Cardiac muscle cell (in vitro differentiated cells and primary cell): ENCODE measurements around the gene AIF1. TPM values are rescaled to one million over a fixed set of nuclear protein-coding genes. Genes with fewer than 3 reads are reported as not detected.

ENCODE experiments used
- DNase-seq, 2 donors: peaks; one replicate each; pipeline versions ENCODE4 v3.0.0 to v3.0.0-alpha.2; 2010 to 2017; ENCODE audit warnings: low read depth in 1 of 2, low spot score in 1 of 2
- H3K27ac ChIP-seq: fragments of 200-600 bp; sonication (generic); 2 replicates; pipeline ENCODE4 v1.5.1; 2016
- H3K27me3 ChIP-seq: fragments of 200-600 bp; sonication (generic); 2 replicates; pipeline ENCODE4 v1.6.0; 2016; ENCODE audit warnings: control low read depth
- H3K36me3 ChIP-seq: fragments of 200-600 bp; sonication (generic); 2 replicates; pipeline ENCODE4 v1.5.1; 2016; ENCODE audit warnings: control low read depth
- H3K4me1 ChIP-seq: fragments of 200-600 bp; sonication (generic); 2 replicates; pipeline ENCODE4 v1.8.1; 2017; ENCODE audit warnings: low read depth, mild to moderate bottlenecking, mixed run types
- H3K4me3 ChIP-seq: fragments of 200-600 bp; sonication (generic); 2 replicates; pipeline ENCODE4 v1.5.1; 2016; ENCODE audit warnings: mild to moderate bottlenecking
- H3K9me3 ChIP-seq: fragments of 200-600 bp; sonication (generic); 2 replicates; pipeline ENCODE4 v1.5.1; 2017; ENCODE audit warnings: low read depth, mild to moderate bottlenecking, control low read depth
- polyA plus RNA-seq: library from polyadenylated mRNA; unstranded; fragments of >200 nt; fragmentation: Nextera tagmentation; extraction: Ambion mirVana; gene quantifications from 2 replicates; pipeline ENCODE4 v1.2.1, GENCODE V29; 2016
- total RNA-seq: library from RNA; depleted of rRNA; stranded (reverse); fragments of >200 nt; gene quantifications from 2 replicates; pipeline ENCODE4 v1.2.3, GENCODE V29; 2016
- TF ChIP-seq, protein P1 (sequence below): IDR thresholded peaks from 2 replicates; pipeline ENCODE4 v1.5.1; 2012; ENCODE audit warnings: low read depth, mild to moderate bottlenecking, low read length

AIF1 gene
- total and polyA plus RNA-seq, 2 experiments from 2014 or later, result 1.4 TPM; not detected in 1

DNA sequence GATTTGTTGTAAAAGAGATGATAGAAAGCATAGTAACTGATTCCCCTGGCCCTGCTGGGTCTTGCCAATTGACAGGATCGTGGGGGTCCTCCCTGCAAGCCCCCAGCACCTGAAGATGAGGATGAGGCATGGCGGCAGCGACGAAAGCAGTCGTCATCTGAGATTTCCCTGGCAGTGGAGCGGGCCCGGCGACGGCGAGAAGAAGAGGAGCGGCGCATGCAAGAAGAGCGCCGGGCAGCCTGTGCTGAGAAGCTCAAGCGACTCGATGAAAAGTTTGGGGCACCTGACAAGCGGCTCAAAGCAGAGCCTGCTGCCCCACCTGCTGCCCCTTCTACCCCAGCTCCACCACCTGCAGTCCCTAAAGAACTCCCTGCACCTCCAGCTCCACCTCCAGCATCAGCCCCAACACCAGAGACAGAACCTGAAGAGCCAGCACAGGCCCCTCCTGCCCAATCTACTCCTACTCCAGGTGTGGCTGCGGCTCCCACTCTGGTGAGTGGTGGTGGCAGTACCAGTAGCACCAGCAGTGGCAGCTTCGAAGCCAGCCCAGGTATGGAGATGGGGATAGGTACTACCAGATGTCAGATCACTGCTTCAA, 12.8 kb downstream of the AIF1 start:
- TF ChIP-seq, protein P1, sequence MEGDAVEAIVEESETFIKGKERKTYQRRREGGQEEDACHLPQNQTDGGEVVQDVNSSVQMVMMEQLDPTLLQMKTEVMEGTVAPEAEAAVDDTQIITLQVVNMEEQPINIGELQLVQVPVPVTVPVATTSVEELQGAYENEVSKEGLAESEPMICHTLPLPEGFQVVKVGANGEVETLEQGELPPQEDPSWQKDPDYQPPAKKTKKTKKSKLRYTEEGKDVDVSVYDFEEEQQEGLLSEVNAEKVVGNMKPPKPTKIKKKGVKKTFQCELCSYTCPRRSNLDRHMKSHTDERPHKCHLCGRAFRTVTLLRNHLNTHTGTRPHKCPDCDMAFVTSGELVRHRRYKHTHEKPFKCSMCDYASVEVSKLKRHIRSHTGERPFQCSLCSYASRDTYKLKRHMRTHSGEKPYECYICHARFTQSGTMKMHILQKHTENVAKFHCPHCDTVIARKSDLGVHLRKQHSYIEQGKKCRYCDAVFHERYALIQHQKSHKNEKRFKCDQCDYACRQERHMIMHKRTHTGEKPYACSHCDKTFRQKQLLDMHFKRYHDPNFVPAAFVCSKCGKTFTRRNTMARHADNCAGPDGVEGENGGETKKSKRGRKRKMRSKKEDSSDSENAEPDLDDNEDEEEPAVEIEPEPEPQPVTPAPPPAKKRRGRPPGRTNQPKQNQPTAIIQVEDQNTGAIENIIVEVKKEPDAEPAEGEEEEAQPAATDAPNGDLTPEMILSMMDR, result no peak
- Histone ChIP-seq H3K36me3 (peaks cover 87% of the 10 kb centered on the region), H3K9me3 (no peaks in the 10 kb centered on the region), H3K27ac (no peak overlapping the region), H3K27me3 (no peaks in the 10 kb centered on the region), H3K4me3 (no peak overlapping the region), H3K4me1 (no peaks in the 10 kb centered on the region)
- no peak for DNase-seq

DNA sequence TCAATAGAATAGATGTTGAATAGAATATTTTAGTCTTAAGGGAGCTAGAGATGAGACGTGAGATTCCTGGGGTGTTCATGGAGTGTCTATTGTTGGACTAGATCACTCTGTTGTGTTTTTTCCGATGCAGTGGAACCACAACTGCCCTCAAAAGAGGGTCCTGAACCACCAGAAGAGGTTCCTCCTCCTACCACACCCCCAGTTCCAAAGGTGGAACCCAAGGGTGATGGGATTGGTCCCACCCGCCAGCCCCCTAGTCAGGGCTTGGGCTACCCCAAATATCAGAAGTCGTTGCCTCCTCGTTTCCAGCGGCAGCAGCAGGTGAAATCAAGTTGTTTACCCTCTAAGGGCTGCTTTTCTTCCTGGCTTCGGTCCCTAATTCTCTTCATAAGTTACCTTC, 14.0 kb downstream of the AIF1 start:
- DNase-seq, result no peak
- Histone ChIP-seq H3K27me3 (no peaks in the 10 kb centered on the region), H3K36me3 (peaks cover 90% of the 10 kb centered on the region), H3K4me3 (no peak overlapping the region), H3K4me1 (no peaks in the 10 kb centered on the region), H3K27ac (no peak overlapping the region), H3K9me3 (no peaks in the 10 kb centered on the region)
- TF ChIP-seq, protein P1, result no peak

DNA sequence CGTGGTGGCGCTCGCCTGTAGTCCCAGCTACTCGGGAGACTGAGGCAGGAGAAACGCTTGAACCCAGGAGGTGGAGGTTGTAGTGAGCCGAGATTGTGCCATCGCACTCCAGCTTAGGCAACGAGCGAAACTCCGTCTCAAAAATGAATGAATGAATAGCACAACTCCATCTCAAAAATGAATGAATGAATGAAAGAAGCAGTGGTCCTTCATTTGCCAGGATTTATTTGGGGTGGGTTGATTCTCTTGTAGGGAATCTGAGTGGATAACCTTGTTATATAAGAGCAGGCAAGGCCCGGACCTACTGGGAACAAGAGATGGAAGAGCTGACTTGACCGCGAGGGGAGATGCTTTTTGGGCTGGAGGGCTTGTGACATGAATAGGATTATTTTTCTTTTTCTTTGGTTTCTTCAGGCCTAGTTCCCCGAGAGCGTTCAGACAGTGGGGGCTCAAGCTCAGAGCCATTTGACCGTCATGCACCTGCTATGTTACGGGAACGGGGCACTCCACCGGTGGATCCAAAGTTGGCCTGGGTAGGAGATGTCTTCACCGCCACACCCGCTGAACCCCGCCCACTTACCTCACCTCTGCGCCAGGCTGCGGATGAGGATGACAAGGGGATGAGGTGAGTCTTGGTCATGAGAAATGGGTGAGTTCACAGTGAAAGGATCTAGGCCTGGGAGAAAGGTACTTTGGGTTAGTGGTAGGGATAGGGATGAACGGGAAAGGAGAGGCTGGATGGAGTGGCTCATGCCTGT, 15.3 kb downstream of the AIF1 start:
- DNase-seq, result no peak
- Histone ChIP-seq H3K27ac (peak overlapping the region; percentile 23), H3K4me1 (no peaks in the 10 kb centered on the region), H3K36me3 (peaks cover 91% of the 10 kb centered on the region), H3K9me3 (no peaks in the 10 kb centered on the region), H3K27me3 (no peaks in the 10 kb centered on the region), H3K4me3 (no peak overlapping the region)
- TF ChIP-seq, protein P1, result no peak

DNA sequence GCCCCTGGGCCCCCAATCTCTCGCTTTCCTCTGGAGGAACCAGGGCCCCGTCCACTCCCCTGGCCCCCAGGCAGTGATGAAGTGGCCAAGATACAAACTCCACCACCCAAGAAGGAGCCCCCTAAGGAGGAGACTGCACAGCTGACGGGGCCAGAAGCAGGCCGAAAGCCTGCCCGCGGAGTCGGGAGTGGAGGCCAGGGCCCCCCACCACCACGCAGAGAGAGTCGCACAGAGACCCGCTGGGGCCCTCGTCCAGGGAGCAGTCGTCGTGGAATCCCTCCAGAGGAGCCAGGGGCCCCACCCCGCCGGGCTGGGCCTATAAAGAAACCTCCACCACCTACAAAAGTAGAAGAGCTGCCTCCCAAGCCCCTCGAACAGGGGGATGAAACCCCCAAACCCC, 16.2 kb downstream of the AIF1 start:
- H3K36me3 ChIP-seq, result peaks cover 91% of the 10 kb centered on the region
- DNase-seq, result no peak
- peak overlapping the region; percentile 23 for H3K27ac ChIP-seq
- H3K4me1 ChIP-seq, result no peaks in the 10 kb centered on the region
- no peak overlapping the region for H3K4me3 ChIP-seq
- H3K9me3 ChIP-seq, result no peaks in the 10 kb centered on the region
- TF ChIP-seq, protein P1, result no peak
- no peaks in the 10 kb centered on the region for H3K27me3 ChIP-seq

DNA sequence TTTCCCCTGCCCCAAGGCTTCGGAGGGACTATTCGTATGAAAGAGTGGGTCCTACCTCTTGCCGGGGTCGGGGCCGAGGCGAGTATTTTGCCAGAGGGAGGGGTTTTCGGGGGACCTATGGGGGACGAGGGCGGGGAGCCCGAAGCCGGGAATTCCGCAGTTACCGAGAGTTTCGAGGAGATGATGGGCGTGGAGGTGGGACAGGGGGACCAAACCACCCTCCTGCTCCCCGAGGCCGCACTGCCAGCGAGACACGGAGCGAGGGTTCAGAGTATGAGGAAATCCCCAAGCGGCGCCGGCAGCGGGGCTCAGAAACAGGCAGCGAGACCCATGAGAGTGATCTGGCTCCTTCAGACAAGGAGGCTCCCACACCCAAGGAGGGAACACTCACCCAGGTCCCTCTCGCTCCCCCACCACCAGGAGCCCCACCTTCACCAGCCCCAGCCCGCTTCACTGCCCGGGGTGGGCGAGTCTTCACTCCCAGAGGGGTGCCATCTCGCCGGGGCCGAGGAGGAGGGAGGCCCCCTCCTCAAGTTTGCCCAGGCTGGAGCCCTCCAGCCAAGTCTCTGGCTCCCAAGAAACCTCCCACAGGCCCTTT, 16.7 kb downstream of the AIF1 start:
- no peaks in the 10 kb centered on the region for H3K27me3 ChIP-seq
- H3K36me3 ChIP-seq, result peaks cover 91% of the 10 kb centered on the region
- TF ChIP-seq, protein P1, result no peak
- peak overlapping the region; percentile 80 for H3K27ac ChIP-seq
- no peak for DNase-seq
- H3K4me1 ChIP-seq, result no peaks in the 10 kb centered on the region
- H3K9me3 ChIP-seq, result no peaks in the 10 kb centered on the region
- no peak overlapping the region for H3K4me3 ChIP-seq
